Thyroid gland (tissue), 4 donors: ENCODE data around the gene NREP.

Experiments used
- CTCF ChIP-seq, 6 experiments: fragments of 200-600 bp in 3 of 6; fragments of 450-650 bp in 3 of 6; sonication (generic) in 3 of 6; IDR thresholded peaks; one replicate each; pipeline ENCODE4 v1.5.1; 2016 to 2019; ENCODE audit warnings: antibody characterized with exemption in 6 of 6, mild to moderate bottlenecking in 2 of 6, inconsistent platforms in 1 of 6, moderate library complexity in 1 of 6
- POLR2A ChIP-seq, 2 donors: fragments of 450-650 bp; IDR thresholded peaks; one replicate each; pipeline ENCODE4 v1.6.1; 2017; ENCODE audit warnings: antibody characterized with exemption in 2 of 2, mild to moderate bottlenecking in 2 of 2, moderate library complexity in 1 of 2

- TF ChIP-seq CTCF (IDR thresholded peaks at IDR 0.05) (no peak), POLR2A (IDR thresholded peaks at IDR 0.05) (no peak)
Measured at GRCh38 chr5:111733571-111733970, 23.4 kb downstream of the NREP start.
